Activated CD8-positive, alpha-beta T cell treated with anti-CD3 and anti-CD28 coated beads for 36 hours (primary cell): ENCODE data around the gene UBE2Q1. TPM values are rescaled to one million over a fixed set of nuclear protein-coding genes. Genes with fewer than 3 reads are reported as not detected.

Experiments
- ATAC-seq: fragments of 200-7000 bp; cut with Tn5 transposase; one replicate; pipeline ENCODE4 v1.10.0; 2021; ENCODE audit warnings: mild to moderate bottlenecking, moderate library complexity
- CTCF ChIA-PET: fragments of 350-600 bp; sonication (Branson Sonifier 250); formaldehyde crosslinking; loops from one replicate; lab custom pipeline; 2021; ENCODE audit warnings: antibody characterized with exemption; lab: Charles Lee
- POLR2A ChIA-PET: fragments of 350-600 bp; sonication (Branson Sonifier 250); formaldehyde crosslinking; loops from one replicate; lab custom pipeline; 2021; ENCODE audit warnings: antibody characterized with exemption; lab: Charles Lee
- DNase-seq: peaks from one replicate; pipeline ENCODE4 v3.0.0-alpha.2; 2020
- H3K27ac Mint-ChIP-seq: one replicate; pipeline ENCODE4 v1.8.0; 2021; ENCODE audit warnings: mild to moderate bottlenecking, mixed read lengths
- H3K27me3 Mint-ChIP-seq: one replicate; pipeline ENCODE4 v1.8.0; 2021; ENCODE audit warnings: mixed read lengths
- H3K36me3 Mint-ChIP-seq: one replicate; pipeline ENCODE4 v1.8.0; 2021; ENCODE audit warnings: low read depth, mixed read lengths
- H3K4me1 Mint-ChIP-seq: one replicate; pipeline ENCODE4 v1.8.0; 2021; ENCODE audit warnings: low read depth, mixed read lengths
- H3K4me3 Mint-ChIP-seq: one replicate; pipeline ENCODE4 v1.8.0; 2021; ENCODE audit warnings: mild to moderate bottlenecking, moderate library complexity, mixed read lengths
- H3K9me3 Mint-ChIP-seq: one replicate; pipeline ENCODE4 v1.8.0; 2021; ENCODE audit warnings: mixed read lengths
- intact Hi-C: fragments of 100-400 bp; cut with micrococcal nuclease; formaldehyde crosslinking; loops from one replicate; pipeline ENCODE4 v1.10.0; 2022
- total RNA-seq, 2 experiments: library from RNA; stranded (reverse); gene quantifications; one replicate each; pipeline ENCODE4 v1.2.3, GENCODE V29; 2021
- TF ChIP-seq, protein P1 (sequence below): fragments of 200-600 bp; IDR thresholded peaks from one replicate; pipeline ENCODE4 v1.8.0; 2022; ENCODE audit warnings: antibody characterized with exemption, mild to moderate bottlenecking

Gene UBE2Q1
- total RNA-seq, 2 experiments from 2014 or later = 71.2 to 74.6 TPM

GRCh38 chr1:154567386-154568156, 9.1 kb upstream of the UBE2Q1 start, which contains the start of gene CHRNB2:
Gene CHRNB2 (plus strand): TSS chr1:154567778. CDS start chr1:154568045, 267 bp downstream.
- ChIA-PET CTCF (interaction anchor here (1.2 to 2.1 kb wide), 3 partner anchors 8 to 369 kb away, joined by 3 to 7 read pairs (median 3); partner anchors contain the start of gene PMVK), POLR2A (interaction anchor here (1.1 kb wide), 1 partner anchor 25 kb away, joined by 4 read pairs; no protein-coding TSS in a partner anchor)
- H3K27me3 Mint-ChIP-seq = peaks cover 11% of the 10 kb centered on the region
- H3K9me3 Mint-ChIP-seq = no peaks in the 10 kb centered on the region
- DNase-seq (peak; percentile 72), ATAC-seq (peak; percentile 97)
- peak within 1 kb of the TSS; percentile 17 for H3K4me3 Mint-ChIP-seq
- no peak within 1 kb of the TSS for H3K27ac Mint-ChIP-seq
- no peaks in the 10 kb centered on the region for H3K36me3 Mint-ChIP-seq
- peaks cover 4% of the 10 kb centered on the region for H3K4me1 Mint-ChIP-seq
- intact Hi-C loops = loop anchor here (10.0 kb wide), 1 partner anchor 307 kb away; the partner anchor contains the start of gene KCNN3
- TF ChIP-seq, protein P1, sequence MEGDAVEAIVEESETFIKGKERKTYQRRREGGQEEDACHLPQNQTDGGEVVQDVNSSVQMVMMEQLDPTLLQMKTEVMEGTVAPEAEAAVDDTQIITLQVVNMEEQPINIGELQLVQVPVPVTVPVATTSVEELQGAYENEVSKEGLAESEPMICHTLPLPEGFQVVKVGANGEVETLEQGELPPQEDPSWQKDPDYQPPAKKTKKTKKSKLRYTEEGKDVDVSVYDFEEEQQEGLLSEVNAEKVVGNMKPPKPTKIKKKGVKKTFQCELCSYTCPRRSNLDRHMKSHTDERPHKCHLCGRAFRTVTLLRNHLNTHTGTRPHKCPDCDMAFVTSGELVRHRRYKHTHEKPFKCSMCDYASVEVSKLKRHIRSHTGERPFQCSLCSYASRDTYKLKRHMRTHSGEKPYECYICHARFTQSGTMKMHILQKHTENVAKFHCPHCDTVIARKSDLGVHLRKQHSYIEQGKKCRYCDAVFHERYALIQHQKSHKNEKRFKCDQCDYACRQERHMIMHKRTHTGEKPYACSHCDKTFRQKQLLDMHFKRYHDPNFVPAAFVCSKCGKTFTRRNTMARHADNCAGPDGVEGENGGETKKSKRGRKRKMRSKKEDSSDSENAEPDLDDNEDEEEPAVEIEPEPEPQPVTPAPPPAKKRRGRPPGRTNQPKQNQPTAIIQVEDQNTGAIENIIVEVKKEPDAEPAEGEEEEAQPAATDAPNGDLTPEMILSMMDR = no peak

DNA sequence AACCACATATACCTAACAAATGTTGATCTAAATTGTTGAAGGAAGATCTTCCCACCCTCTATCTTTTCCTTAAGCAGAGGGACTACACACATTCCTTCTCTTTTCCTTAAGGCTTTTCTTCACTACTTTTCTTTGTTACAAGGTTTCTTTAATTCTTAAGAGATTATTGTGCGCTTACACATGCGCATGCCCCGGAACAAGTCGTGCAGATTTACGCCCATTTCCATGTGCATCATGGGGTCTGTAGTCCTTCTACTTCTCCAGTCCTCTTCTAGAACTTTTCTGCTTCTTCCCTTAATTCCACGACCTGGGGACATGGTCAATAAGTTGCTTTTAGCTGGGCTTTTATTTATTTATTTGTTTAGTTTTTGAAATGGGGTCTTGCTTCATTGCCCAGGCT, 7.4 kb upstream of the UBE2Q1 start:
- TF ChIP-seq, protein P1 = no peak
- CTCF ChIA-PET = no interaction called here
- ATAC-seq (no peak), DNase-seq (no peak)
- H3K27ac Mint-ChIP-seq = no peak overlapping the region
- peaks cover 5% of the 10 kb centered on the region for H3K4me1 Mint-ChIP-seq
- POLR2A ChIA-PET = no interaction called here
- H3K27me3 Mint-ChIP-seq = peaks cover 11% of the 10 kb centered on the region
- H3K9me3 Mint-ChIP-seq = no peaks in the 10 kb centered on the region
- intact Hi-C loops = loop anchor here (10.0 kb wide), 1 partner anchor 309 kb away; the partner anchor contains the start of gene KCNN3
- no peak overlapping the region for H3K4me3 Mint-ChIP-seq
- H3K36me3 Mint-ChIP-seq = no peaks in the 10 kb centered on the region

DNA sequence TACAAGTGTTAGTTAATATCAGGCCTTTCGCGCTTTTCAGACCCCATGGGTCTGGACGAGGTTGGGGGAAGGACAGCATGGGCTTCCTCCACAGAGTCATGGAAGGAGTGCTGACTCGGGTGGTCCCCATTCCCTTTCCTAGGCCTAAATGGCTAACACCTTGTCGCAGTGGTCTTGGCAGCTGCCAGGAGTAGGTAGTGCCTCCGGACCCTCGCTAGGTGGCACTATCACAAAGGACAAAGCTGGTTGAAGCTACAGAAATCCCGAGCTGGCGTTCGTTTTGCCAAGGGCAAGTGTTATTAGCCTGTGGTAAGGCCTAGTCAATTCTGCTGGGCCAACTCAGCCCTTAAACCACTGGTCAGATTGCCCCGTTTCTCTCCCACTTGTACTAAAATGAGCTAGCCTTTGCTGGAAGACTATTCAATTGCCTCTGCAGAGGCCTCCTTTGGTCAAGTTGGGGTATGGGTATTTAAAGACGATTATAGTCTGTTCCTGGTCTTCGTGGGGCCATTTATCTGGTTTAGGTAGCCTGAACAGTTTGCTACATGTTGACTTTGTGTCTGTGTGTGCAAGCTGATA, 1.1 kb upstream of the UBE2Q1 start:
- peaks cover 23% of the 10 kb centered on the region for H3K4me1 Mint-ChIP-seq
- CTCF ChIA-PET = interaction anchor here (0.6 to 2.9 kb wide), 66 partner anchors 9 to 526 kb away, joined by 3 to 23 read pairs (median 5); partner anchors contain the start of genes CHRNB2, FLAD1 and PMVK

GRCh38 chr1:154558720-154559465, 431 bp upstream of the UBE2Q1 start:
- ATAC-seq = peak; percentile 92
- TF ChIP-seq, protein P1 = no peak
- H3K4me1 Mint-ChIP-seq = peaks cover 23% of the 10 kb centered on the region
- intact Hi-C loops = loop anchor here (2.0 kb wide), 1 partner anchor 202 kb away; no protein-coding TSS in a partner anchor
- H3K4me3 Mint-ChIP-seq = peak overlapping the region; percentile 95
- no peaks in the 10 kb centered on the region for H3K9me3 Mint-ChIP-seq
- ChIA-PET POLR2A (interaction anchor here (0.9 to 1.6 kb wide), 4 partner anchors 14 to 202 kb away, joined by 3 to 6 read pairs (median 4); no protein-coding TSS in a partner anchor), CTCF (interaction anchor here (0.8 to 2.9 kb wide), 48 partner anchors 10 to 527 kb away, joined by 3 to 23 read pairs (median 5); partner anchors contain the start of genes CHRNB2, FLAD1 and PMVK)
- H3K27me3 Mint-ChIP-seq = no peaks in the 10 kb centered on the region
- peak; percentile 100 for DNase-seq
- H3K36me3 Mint-ChIP-seq = peaks cover 26% of the 10 kb centered on the region
- H3K27ac Mint-ChIP-seq = peak overlapping the region; percentile 96

More for the DNA sequence above, 1.1 kb upstream of the UBE2Q1 start:
- Mint-ChIP-seq H3K36me3 (peaks cover 23% of the 10 kb centered on the region), H3K27me3 (no peaks in the 10 kb centered on the region), H3K9me3 (no peaks in the 10 kb centered on the region), H3K27ac (peak overlapping the region; percentile 96), H3K4me3 (peak overlapping the region; percentile 95)
- POLR2A ChIA-PET = interaction anchor here (0.9 to 1.6 kb wide), 7 partner anchors 13 to 201 kb away, joined by 3 to 6 read pairs (median 3); no protein-coding TSS in a partner anchor
- TF ChIP-seq, protein P1 = peak; percentile 95
- intact Hi-C loops = loop anchor here (2.0 to 10.0 kb wide), 2 partner anchors 201 to 315 kb away; partner anchors contain the start of gene KCNN3
- DNase-seq = peak; percentile 87
- ATAC-seq = peak; percentile 45
